ENCODE results near the gene DNAH1.

- TF ChIP-seq CTCF (IDR thresholded peaks at IDR 0.05) (no peak), POLR2AphosphoS5 (IDR thresholded peaks at IDR 0.05) (peak in 1 of 4 donors; percentile 22), POLR2A (IDR thresholded peaks at IDR 0.05) (no peak), EP300 (IDR thresholded peaks at IDR 0.05) (no peak)
Measured at GRCh38 chr3:52313774-52314188, 2.3 kb upstream of the DNAH1 start.
